Gastrocnemius medialis (tissue), 4 donors: ENCODE measurements around the gene UAP1.

ENCODE experiments used
- POLR2A ChIP-seq, 2 donors: fragments of 450-650 bp; IDR thresholded peaks; one replicate each; pipeline ENCODE4 v1.6.1; 2017; ENCODE audit warnings: antibody characterized with exemption in 2 of 2, mild to moderate bottlenecking in 2 of 2, moderate library complexity in 2 of 2
- TF ChIP-seq, protein P1 (sequence below), 5 experiments: fragments of 450-650 bp in 3 of 5; fragments of 200-600 bp in 2 of 5; sonication (generic) in 2 of 5; IDR thresholded peaks in 4 of 5; conservative IDR thresholded peaks in 1 of 5; 1 replicate in 4 of 5; 2 replicates in 1 of 5; pipeline ENCODE4 v1.5.1; 2016 to 2019; ENCODE audit warnings: antibody characterized with exemption in 5 of 5, mild to moderate bottlenecking in 3 of 5, moderate library complexity in 3 of 5

- TF ChIP-seq, protein P1, sequence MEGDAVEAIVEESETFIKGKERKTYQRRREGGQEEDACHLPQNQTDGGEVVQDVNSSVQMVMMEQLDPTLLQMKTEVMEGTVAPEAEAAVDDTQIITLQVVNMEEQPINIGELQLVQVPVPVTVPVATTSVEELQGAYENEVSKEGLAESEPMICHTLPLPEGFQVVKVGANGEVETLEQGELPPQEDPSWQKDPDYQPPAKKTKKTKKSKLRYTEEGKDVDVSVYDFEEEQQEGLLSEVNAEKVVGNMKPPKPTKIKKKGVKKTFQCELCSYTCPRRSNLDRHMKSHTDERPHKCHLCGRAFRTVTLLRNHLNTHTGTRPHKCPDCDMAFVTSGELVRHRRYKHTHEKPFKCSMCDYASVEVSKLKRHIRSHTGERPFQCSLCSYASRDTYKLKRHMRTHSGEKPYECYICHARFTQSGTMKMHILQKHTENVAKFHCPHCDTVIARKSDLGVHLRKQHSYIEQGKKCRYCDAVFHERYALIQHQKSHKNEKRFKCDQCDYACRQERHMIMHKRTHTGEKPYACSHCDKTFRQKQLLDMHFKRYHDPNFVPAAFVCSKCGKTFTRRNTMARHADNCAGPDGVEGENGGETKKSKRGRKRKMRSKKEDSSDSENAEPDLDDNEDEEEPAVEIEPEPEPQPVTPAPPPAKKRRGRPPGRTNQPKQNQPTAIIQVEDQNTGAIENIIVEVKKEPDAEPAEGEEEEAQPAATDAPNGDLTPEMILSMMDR (IDR thresholded peaks at IDR 0.05 in 4 of 5, conservative IDR thresholded peaks at IDR 0.05 in 1 of 5) = no peak
- TF ChIP-seq POLR2A (IDR thresholded peaks at IDR 0.05) = no peak
Observed at GRCh38 chr1:162580308-162580707, 18.8 kb downstream of the UAP1 start.
